CD4-positive, alpha-beta T cell treated with Interleukin-21 for 1 hour (primary cell): ENCODE data around the gene VAPB.

ENCODE experiments used
- DNase-seq: peaks from one replicate; pipeline ENCODE4 v3.0.0-alpha.2; 2020

VAPB gene

DNA sequence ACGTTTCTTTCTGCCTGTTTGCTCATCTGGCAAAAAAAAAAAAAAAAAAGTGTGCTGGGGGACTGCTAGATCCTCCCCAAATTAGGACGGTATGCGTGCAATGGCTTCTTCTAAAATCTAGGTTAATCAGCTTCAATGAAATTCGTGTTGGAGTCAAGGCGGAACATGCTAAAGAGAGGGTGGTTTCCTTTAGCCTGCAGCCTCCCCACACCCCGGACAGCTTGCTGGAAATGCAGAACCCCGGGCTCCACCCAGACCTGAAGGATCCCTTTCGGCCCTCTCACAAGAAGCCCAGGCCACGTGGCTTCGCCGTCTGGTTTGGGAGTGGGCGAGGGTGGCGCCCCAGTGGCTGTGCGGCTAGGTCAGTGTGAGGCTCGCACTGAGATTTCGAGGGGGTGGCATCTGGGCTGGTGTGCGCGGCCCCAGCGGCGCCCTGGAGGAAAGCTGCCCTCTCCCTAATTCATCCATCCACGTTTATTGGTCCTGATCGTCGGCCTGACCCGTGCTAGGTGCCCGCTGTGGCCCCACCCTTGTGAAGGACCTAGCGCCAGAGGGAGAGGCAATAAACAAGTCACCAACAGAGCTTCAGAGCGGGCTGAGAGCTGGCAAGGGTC, 77.2 kb downstream of the VAPB start:
- DNase-seq: no peak

DNA sequence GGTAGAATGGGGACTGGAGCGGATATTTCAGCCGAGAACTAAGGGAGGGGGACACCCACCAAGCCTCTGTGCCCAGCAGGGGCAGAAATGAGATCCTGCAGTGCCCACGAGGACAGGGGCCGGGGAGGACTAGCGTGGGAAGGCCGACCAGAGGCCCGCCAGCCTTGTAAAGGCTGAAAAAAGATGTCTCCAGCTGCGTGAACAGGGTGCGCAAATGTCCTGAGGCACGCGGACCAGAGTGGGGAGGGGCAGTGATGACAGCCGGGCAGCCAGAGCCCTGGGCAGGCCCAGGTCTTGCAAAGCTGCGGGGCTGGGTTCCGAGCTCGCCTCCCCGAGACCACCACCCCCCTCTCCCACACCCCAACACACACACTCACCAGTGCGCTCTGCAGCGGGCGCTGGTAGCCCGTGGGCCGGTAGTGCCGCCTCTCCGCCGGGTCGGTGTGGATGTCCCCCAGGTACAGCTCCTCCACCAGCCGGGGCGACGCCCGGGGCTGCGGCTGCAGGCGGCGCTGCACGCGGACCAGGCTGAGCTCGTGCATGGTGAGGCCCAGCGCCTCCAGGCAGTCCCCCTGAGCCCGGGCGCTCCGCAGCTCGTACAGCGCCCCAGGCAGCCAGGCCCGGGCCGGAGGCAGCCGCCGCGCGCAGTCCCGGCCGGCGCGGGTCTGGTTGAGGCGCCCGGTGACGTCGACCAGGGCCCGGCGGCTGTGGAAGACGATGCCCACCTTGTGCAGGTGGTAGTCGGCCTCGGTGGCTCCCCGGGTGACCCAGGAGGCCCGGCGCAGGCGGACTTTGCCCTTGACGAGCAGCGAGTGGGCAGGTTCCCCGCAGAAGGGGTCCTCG, 77.9 kb downstream of the VAPB start:
- DNase-seq: no peak

DNA sequence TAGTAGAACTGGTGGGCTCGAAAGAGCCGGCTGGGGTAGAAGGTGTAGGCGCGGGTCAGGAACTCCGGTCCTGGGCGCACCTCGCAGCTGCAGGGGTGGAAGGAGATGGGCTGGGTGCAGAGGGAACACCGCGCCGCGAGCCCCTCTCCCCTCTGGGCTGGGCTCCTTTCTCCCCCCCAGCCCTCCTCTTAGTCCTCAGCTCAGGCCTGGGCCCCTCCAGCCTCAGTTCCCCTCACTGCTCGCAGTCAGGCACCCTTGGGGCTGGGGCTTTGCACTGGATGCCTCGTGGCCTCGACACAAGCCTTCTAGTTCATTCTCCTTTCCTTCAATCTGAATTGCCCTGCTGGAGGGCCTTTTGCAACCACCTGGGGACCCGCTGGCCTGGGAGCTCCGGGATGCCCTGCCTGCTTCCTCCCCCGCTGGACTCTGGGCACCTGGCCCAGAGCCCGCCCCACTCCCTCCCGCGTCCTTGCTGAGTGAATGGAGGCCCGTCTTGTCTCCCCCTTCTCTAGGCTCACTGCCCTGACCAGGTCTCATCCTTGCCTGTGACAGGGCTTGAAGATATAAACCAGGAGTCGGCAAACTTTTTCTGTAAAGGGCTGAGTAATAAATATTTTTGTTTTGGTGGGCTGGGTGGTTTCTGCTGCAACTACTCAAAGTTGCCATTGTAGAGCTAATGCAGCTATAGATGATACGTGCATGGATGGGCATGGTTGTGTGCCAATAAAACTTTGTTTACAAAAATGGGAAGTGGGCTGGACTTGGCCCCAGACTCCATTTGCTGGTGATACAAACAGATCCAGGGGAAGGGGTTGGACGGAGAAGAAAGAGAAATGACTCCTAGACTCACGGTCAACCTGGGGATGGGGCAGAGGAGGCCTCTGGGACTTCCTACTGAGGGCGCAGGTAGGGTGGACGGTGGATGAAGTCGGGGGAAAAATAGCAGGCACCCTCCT, 78.8 kb downstream of the VAPB start:
- DNase-seq: no peak

DNA sequence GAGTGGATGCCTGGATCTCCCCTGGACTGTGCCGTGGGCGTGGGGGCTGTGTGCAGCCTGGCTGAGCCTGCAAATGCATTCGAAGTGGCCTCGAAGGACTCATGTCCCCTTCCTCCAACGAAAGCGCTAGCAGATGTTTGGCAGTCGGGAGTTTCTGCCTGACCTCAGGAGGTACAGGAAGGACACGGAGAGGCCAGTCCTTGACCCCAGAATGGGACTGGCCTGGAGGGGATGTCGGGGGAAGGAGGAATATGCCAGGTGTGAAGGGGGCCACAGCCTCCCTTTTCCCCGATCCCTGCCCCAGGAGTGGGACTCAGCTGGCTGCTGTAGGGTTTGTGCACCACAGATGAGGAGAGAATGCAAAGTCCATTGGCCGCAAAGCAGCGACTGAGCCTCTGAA, 80.6 kb downstream of the VAPB start:
- no peak for DNase-seq

DNA sequence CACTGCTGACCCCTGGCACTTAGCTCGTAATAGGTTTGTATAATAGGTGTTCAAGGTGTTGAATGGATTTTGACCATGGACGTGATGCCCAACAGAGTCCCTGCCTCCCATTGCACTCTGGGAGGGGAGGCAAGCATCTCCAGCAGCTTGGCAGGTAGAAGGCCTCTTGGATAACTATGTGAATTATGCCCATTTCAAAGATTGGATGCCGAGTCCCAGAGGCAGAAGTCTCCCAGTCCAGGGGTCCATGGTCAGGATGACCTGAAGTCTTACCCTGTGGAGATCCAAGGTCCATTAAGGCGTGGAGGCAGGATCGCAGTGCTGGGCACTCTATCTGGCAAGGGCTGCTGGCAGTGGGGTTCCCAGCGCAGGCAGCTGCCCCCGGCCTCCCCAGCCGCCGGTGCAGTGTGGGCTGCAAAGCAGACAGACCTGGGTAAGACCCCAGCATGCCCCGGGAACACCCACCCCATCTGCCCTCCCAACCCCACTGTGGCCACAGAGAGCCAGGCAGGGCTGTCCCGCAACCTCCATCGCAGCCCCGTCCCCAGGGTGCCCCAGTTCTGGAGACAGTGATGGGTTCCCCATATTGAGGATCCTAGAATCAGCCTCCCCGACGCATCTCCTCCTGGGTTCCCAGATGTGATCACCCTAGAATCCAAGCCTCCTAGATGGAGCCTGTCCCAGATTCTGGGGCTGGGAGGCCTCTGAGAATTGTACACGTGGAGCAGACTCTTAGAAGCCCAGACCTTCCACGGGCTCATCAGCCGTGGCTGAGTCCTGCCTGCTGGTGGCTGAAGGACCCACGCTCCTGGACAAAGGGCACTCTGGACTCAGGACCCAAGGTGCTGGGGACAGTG, 81.5 kb downstream of the VAPB start:
- no peak for DNase-seq

DNA sequence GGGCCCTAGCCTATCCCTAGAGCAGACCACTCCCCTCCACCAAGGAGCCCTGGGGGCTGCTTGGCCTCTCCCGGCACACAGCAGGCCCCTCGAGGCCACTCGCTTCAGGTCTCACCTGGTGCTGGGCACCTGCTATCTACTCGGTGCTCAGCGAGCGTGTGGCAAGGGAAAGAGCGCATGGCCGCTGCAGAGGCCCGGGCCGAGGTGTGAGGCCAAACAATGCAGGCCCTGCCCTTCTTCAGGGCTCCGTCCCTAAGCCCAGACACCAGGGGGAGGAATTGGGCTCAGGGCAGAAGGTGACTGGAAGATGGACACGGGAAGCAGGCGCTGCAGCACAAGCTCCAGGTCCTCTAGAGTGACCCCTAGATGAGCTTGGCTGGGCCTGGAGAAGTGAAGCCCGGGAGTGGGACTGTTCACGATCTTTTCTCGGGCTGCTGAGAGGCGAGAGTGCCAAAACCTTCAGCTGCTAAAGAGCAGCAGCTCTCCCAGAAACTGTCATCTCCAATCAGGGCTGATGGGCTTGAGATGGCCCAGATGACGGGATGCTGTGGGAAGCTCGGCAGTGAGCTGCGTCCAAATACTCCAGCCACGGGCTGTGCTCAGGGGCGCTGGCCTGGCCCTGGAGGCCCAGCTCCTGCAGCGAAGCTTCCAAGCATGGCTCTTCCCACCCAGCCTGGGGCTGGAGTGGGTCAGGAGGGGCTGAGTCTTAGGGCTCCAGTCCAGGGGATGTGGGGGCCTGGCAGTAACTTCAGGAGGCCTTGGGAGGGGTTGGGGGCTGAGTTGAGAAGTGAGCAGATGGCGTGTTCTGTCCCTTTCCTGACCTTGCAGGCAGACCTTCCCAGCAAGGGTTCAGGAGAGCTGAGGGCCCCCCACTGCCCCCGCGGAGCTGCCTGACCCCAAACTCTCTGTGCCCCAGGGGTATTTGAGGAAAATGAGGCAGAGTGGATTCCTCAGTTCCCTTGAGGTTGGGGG, 82.5 kb downstream of the VAPB start:
- DNase-seq: no peak

DNA sequence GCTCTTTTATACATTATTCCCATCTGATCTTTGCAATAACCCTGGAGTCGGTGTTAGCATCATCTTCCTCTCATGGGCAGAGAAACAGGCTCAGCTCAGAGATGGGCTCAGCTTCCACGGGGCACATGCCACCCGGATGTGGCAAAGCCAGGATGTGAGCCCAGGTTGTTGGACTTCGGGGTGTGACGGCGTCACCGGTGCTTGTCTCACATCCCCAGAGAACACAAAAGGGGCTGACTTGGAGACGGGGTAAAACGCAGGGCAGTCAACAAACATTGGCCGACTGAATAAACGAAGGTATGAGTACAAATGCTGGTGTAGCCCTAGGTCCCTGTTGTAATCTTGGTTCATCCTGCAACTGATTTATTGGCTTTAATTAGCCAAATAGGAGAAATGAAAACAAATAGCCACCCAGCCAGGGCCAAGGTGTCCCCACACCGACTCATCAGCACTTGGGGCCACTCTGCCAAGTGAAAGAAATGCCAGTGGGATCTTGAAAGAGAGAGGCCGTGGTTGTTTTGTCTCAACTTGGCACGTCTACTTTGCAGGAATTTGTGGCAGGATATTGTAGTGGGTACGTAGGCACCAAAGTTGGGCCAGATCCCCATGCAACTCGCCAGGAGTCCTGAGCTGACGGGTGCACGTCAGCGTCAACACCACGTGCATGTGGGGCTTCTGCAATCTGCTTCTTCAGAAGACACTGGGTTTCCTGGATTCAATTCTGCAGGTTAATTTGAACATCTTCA, 83.4 kb downstream of the VAPB start:
- DNase-seq: no peak

DNA sequence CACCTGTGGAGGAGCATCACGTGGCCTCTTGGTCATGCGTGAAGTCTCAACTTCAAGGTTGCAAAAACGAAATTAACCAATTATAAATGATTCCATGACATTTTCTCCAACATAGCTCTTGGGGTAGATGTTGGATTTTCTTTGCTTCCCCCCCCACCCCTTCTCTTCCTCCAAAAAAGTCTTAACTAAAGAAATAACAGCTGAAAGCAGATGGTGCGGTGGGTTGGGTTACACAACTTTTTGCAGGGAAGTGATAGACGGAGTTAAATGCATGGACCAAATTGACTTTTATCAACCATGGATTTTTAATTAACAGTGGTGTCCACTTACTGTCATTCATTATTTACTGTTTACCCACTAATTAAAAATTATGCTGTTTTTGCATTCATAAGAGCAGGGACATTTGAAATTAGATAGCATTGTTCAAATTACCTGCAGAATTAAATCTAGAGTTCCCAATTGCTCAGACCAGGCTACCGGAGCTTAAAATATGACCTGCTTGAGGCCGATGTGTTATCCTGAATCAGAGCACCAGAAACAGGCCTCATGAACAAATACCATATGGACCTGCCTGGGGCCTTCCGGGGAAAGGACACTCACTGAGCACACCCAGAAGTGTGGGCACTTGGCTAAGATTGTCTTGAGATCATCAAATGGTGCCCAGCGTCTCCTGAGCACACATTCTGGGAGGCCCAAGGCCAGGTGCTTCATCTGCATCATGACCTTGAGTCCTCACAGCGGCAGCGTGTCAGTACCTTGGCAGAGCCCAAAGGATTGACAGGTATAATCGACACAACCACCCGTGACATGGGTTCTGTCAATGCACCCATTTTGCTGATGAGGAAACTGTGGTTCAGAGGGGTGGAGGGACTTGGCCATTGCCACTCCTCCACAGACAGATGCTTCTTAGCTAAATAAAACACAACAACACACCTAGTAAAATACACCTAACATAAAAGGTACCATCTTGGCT, 84.7 kb downstream of the VAPB start:
- DNase-seq: no peak

DNA sequence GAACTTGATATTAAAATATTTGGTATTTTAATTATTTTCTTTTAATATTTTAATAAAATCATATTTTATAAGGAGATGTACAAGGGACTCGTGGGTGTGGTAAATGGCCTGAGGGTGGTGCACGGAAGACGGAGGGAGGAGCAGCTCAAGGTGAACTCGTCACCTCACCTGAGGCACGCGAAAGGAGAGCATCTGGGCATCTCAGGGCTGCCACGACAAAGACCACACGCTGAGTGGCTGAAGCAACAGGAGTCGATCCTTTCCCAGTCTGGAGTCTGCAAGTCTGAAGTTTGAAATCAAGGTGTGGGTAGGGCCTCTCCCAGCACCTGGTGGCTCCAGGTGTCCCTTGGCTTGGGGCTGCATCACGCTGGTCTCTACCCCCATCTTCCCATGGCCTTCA, 86.4 kb downstream of the VAPB start:
- DNase-seq: no peak

DNA sequence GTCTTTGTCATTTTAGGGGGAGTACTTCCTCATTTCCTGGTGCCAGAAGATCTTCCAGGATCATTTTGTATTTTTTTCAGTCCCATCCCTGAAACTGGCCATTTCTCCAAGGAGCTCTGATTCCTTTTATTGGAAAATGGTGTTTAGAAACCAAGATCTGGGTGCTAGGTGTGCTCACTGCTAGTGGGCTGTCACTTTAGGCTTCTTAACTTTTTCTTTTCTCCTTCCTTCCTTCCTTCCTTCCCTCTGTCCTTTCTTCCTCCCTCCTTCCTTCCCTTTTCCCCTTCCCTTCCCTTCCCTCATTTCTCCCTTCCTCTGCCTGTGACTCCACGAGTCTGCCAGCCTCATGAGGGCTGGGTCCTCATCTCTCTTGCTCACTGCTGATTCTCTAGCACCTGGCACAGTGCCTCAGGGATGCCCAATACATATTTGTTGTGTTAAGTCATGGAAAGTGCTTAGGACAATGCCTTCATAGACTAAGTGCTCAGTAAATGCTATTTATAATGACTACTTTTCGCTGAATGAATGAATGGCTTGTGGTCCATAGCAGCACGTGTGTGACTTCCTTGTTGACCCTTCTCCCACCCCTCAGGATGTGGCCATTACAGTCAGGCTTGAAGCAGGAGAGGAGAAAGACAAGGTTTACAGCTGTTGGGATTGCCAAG, 89.2 kb downstream of the VAPB start:
- no peak for DNase-seq

DNA sequence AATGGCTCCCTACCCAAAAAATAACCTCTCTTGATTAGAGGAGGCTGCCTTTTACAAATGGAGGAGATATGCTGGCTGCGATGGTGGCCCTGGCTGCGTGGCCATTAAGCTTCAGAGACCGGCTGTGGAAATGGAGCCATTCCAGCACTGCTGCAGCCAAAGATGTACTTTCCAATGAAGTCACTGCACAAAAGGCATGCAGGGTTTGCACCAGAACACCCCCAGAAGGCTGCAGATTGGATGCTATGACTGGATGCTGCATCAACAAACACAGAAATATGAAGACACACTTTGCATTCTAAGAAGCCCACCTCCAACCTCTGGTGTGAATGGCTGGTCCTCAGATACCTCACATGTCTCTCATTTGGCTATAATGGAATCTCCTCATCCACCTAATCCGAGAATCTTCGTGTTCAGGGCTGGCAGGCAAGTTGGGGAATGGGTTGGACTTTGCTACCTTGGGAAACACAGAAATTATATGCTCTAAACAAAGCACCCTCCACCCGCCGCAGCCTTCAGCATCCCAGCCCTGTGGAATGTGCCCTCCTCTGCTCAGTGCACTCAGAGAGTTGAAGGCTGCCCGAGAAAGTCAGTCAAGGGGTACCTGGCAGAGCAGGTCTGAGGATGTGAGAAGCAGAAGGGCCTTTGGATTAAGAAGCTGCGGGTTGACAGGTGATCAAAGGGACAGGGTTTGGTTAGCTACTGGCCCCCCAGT, 90.9 kb downstream of the VAPB start:
- DNase-seq: no peak

DNA sequence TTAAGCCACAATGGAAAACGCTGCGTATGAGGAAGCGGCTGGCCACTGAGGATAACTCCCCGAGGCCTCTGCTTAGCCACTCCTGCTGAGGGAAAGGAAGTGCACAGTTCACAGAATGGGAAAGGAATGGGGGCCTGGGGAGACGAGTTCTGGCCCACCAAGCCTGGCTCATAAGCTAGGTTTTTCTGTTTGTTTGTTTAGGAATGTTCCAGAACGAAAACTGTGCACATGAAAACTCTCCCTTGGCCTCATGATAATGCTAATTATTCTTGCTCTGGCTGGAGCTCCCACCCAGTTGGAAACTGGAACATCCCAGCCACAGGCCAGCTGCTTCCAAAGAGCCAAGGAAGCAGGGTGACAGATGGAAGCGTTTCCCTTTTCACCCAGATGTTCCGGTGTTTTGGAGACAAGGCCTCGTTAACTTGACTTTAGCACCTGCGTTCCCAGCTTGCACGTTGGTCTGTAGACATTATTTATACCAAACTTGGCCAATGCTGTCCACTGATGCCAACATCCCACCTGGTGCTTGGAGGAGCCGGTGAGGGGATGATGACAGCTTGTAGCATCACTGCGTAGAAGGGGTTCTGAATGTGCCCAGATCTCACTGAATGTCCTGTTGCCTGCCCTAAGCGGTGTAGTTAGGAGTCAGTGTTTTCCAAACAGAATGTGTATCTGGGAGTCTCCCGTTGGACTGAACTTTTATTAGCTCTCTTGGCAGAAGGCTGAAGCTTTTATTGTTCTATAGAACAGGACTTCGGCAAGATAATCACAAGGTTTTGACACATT, 91.7 kb downstream of the VAPB start:
- DNase-seq: no peak

DNA sequence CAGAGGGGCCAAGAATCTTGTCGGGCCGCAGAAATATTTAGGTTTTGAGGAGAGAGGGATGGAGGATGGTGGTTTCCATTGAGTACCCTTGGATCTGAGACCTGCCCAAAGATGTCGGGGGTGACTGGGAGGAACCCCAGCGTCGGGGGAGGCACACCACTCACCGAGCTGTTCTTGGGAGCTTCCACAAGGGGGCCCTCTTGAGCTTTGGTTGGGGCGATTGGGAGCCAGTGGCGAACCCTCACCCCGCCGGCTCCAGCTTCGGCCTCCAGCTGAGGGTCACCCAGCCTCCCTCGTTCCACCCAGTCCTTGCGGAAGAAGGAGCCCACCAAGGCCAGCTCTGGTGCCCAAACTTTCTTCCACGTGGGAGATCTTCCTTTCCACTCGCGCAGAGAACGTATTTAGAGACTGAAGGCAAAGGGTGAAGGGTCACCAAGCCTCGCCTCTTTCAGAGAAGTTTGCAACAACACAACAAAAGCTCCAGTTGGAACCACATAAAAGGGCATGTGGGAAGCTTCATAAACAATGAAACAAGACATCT, 92.5 kb downstream of the VAPB start:
- DNase-seq: peak; percentile 33

DNA sequence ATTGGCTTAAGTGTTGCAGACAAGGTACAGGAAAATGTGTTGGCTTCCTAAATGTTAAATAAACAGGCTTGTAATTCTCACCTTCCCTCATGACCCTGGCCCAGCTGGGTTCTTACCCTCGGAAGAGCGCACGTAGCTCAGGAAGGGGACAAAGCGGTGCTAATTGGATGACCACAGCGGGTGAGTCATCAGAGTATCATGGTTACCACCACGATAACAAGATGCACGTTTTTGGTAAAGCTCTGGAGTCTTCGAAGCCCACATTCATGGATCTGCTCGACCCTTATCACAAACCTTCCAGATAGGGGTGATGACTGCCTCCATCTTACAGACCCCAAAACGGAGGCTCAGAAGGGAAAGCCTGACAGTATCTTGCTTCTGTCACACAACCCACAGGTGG, 93.4 kb downstream of the VAPB start:
- no peak for DNase-seq

DNA sequence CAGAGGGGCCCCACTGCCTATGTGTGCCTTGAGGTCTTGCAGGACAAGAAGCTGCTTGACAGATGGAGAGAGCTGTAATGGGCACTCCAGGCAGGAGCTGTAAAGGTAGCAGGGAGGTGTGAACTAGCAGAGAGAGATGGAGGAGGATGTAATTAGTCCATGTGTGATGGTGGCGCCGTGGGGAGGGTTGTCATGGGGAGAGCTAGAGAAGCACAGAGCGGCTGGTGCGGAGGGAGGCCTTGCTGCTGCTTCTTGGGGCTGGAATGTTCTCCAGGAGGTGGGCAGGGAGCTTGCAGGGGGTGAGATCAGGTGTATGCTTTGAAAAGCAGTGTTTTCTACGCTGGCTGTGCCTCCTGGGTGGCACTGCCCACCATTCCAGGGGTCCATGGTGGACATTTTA, 94.0 kb downstream of the VAPB start:
- DNase-seq: no peak

DNA sequence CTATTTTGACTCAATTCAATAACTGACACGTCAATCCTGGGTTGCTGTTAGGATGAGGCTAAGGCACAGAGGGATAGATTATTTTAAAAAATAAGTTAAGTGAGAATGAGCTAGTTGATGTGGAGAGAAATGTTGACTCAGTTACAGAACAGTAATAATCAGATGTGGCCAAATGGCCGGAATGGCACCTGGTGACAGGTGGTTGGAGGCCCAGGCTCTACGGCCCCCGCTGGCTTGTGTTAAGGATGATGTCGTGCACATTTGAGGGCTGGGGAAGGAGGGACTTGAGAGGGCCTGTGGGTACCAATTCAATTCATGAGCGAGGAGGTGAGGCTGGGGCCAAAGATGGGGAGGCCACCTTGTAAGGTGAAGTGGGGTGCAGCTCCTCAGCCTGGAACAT, 94.4 kb downstream of the VAPB start:
- DNase-seq: no peak

DNA sequence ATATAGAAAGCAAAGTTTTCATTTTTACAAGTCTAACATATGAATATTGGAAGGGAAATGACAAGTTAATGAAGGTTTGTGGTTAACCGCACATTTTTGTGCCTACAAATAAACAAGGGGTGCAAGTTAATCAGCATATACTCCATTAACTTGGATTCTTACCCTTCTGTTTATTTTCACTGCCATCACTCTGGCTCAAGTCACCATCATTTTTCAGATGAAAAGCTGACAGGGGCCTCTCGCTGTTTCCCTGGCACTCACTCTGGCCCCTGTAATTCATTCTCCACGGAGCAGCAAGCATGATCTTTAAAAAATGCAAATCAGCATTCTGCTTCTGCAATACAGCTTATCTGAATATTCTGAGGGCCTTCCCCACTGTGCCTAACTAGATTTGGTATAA, 96.4 kb downstream of the VAPB start:
- no peak for DNase-seq
